ENCODE measurements around the gene PSMB8. TPM values are rescaled to one million over a fixed set of nuclear protein-coding genes. Genes with fewer than 3 reads are reported as not detected.

PSMB8 gene
- total and polyA plus RNA-seq, 8 donors: 37.9 to 122 (median 42.9) TPM

GRCh38 chr6:32825966-32826365, 17.9 kb downstream of the PSMB8 start:
- TF ChIP-seq, protein P1, sequence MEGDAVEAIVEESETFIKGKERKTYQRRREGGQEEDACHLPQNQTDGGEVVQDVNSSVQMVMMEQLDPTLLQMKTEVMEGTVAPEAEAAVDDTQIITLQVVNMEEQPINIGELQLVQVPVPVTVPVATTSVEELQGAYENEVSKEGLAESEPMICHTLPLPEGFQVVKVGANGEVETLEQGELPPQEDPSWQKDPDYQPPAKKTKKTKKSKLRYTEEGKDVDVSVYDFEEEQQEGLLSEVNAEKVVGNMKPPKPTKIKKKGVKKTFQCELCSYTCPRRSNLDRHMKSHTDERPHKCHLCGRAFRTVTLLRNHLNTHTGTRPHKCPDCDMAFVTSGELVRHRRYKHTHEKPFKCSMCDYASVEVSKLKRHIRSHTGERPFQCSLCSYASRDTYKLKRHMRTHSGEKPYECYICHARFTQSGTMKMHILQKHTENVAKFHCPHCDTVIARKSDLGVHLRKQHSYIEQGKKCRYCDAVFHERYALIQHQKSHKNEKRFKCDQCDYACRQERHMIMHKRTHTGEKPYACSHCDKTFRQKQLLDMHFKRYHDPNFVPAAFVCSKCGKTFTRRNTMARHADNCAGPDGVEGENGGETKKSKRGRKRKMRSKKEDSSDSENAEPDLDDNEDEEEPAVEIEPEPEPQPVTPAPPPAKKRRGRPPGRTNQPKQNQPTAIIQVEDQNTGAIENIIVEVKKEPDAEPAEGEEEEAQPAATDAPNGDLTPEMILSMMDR (IDR thresholded peaks at IDR 0.05): peak in 1 of 2 donors; percentile 30

GRCh38 chr6:32819729-32820128, 24.1 kb downstream of the PSMB8 start:
- intact Hi-C loops (cut with DNase I): no loop called here
- no peak overlapping the region for H3K27ac ChIP-seq
- TF ChIP-seq, protein P1 (IDR thresholded peaks at IDR 0.05): no peak
- DNase-seq (no peak), ATAC-seq (no peak)
- no peaks in the 10 kb centered on the region for H3K36me3 ChIP-seq
- no peaks in the 10 kb centered on the region for H3K4me1 ChIP-seq
- no peaks in the 10 kb centered on the region for H3K27me3 ChIP-seq
- H3K4me3 ChIP-seq: no peak overlapping the region
- H3K9me3 ChIP-seq: no peaks in the 10 kb centered on the region

More at GRCh38 chr6:32825966-32826365, 17.9 kb downstream of the PSMB8 start:
- H3K27me3 ChIP-seq: no peaks in the 10 kb centered on the region
- DNase-seq (peak in 1 of 4 donors; percentile 16), ATAC-seq (peak; percentile 77)
- peaks cover 0 to 42% of the 10 kb centered on the region in 2 donors for H3K36me3 ChIP-seq
- peaks cover 0 to 4% of the 10 kb centered on the region in 2 donors for H3K4me1 ChIP-seq
- intact Hi-C loops (cut with DNase I): no loop called here
- H3K9me3 ChIP-seq: no peaks in the 10 kb centered on the region
- peak overlapping the region in 1 of 2 donors; percentile 13 for H3K27ac ChIP-seq
- H3K4me3 ChIP-seq: no peak overlapping the region

GRCh38 chr6:32818867-32819266, 25.0 kb downstream of the PSMB8 start:
- no peak for ATAC-seq

GRCh38 chr6:32816746-32817204, 27.1 kb downstream of the PSMB8 start, which contains the start of gene HLA-DOB:
Gene HLA-DOB, minus strand, starts transcription at chr6:32817002. Its CDS starts 51 bp downstream, at chr6:32816951.
- H3K4me3 ChIP-seq: no peak within 1 kb of the TSS
- peak; percentile 91 for ATAC-seq
- H3K27me3 ChIP-seq: no peaks in the 10 kb centered on the region

More at GRCh38 chr6:32818867-32819266, 25.0 kb downstream of the PSMB8 start:
- intact Hi-C loops (cut with DNase I): no loop called here
- TF ChIP-seq, protein P1 (IDR thresholded peaks at IDR 0.05): no peak
- no peak overlapping the region for H3K27ac ChIP-seq
- no peak overlapping the region for H3K4me3 ChIP-seq
- H3K9me3 ChIP-seq: no peaks in the 10 kb centered on the region
- no peak for DNase-seq
- no peaks in the 10 kb centered on the region for H3K4me1 ChIP-seq
- H3K36me3 ChIP-seq: no peaks in the 10 kb centered on the region
- no peaks in the 10 kb centered on the region for H3K27me3 ChIP-seq

DNA sequence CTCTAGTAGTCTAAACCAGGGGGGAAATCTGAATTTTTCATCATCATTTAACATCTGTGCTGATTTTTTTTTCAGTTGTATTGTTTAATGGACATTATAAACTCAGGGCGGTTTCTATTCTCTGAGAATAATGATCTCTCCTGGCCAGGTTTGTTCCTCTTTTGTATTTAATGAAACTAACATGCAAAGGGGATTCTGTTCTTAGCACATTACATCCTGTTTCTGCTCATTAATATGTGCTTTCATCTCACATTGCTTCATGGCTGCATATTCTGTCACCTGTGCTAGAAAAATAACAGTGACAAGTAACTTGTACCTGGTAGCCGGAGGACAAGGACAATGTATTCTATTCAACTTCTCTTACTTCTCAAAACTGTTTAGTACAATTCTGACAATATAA, 27.9 kb downstream of the PSMB8 start:
- H3K36me3 ChIP-seq: no peaks in the 10 kb centered on the region
- TF ChIP-seq, protein P1 (IDR thresholded peaks at IDR 0.05): no peak
- intact Hi-C loops (cut with DNase I): no loop called here
- ATAC-seq (no peak), DNase-seq (no peak)
- H3K4me3 ChIP-seq: no peak overlapping the region
- H3K9me3 ChIP-seq: no peaks in the 10 kb centered on the region
- no peak overlapping the region for H3K27ac ChIP-seq
- H3K4me1 ChIP-seq: no peaks in the 10 kb centered on the region
- H3K27me3 ChIP-seq: no peaks in the 10 kb centered on the region

More at GRCh38 chr6:32816746-32817204, 27.1 kb downstream of the PSMB8 start, which contains the start of gene HLA-DOB:
- no peaks in the 10 kb centered on the region for H3K4me1 ChIP-seq
- no peak for DNase-seq
- H3K9me3 ChIP-seq: no peaks in the 10 kb centered on the region
- H3K27ac ChIP-seq: no peak within 1 kb of the TSS
- no peaks in the 10 kb centered on the region for H3K36me3 ChIP-seq
- intact Hi-C loops (cut with DNase I): no loop called here
- TF ChIP-seq, protein P1 (IDR thresholded peaks at IDR 0.05): no peak
